Loucy (cell line): ENCODE measurements around the gene KLHL3.

Experiments
- H2AFZ ChIP-seq: fragments of 200-600 bp; sonication (generic); 2 replicates; pipeline ENCODE4 v1.6.0; 2016; ENCODE audit warnings: antibody characterized with exemption, mild to moderate bottlenecking, low read length, moderate library complexity
- H3F3A ChIP-seq: fragments of 200-600 bp; 2 replicates; pipeline ENCODE4 v1.6.0; 2016; ENCODE audit warnings: antibody characterized with exemption, low read depth, mild to moderate bottlenecking
- H3K27me3 ChIP-seq: fragments of 200-600 bp; sonication (generic); 2 replicates; pipeline ENCODE4 v1.6.1; 2014; ENCODE audit warnings: low read length, mild to moderate bottlenecking; ENCODE audit not compliant: insufficient read depth, poor library complexity, severe bottlenecking
- H3K36me3 ChIP-seq: fragments of 200-600 bp; sonication (generic); 2 replicates; pipeline ENCODE4 v1.6.1; 2016; ENCODE audit warnings: low read length; ENCODE audit not compliant: insufficient read depth
- H3K4me1 ChIP-seq: fragments of 200-600 bp; sonication (generic); 2 replicates; pipeline ENCODE4 v1.5.1; 2014; ENCODE audit warnings: low read length, mild to moderate bottlenecking; ENCODE audit not compliant: insufficient read depth, poor library complexity, severe bottlenecking
- H3K4me2 ChIP-seq: fragments of 200-600 bp; sonication (generic); 2 replicates; pipeline ENCODE4 v1.6.0; 2014; ENCODE audit warnings: antibody characterized with exemption, low read length, low read depth, mild to moderate bottlenecking; ENCODE audit not compliant: poor library complexity, severe bottlenecking
- H3K4me3 ChIP-seq: fragments of 200-600 bp; sonication (generic); 2 replicates; pipeline ENCODE4 v1.5.1; 2014; ENCODE audit warnings: low read length, mild to moderate bottlenecking, mixed read lengths; ENCODE audit not compliant: poor library complexity, severe bottlenecking
- H3K79me2 ChIP-seq: fragments of 200-600 bp; sonication (generic); 2 replicates; pipeline ENCODE4 v1.6.1; 2014; ENCODE audit warnings: low read length; ENCODE audit not compliant: insufficient read depth
- H3K9ac ChIP-seq: fragments of 200-600 bp; sonication (generic); 2 replicates; pipeline ENCODE4 v1.6.0; 2014; ENCODE audit warnings: mild to moderate bottlenecking, low read depth, low read length, moderate library complexity; ENCODE audit not compliant: poor library complexity, severe bottlenecking
- H3K9me2 ChIP-seq: fragments of 200-600 bp; sonication (generic); replicated peaks from 2 replicates; pipeline ENCODE4 v1.6.1; 2016; ENCODE audit warnings: low read depth, low read length, mixed read lengths
- H3K9me3 ChIP-seq: fragments of 200-600 bp; sonication (generic); 2 replicates; pipeline ENCODE4 v1.6.1; 2014; ENCODE audit warnings: mild to moderate bottlenecking, antibody characterized with exemption, low read length, low read depth; ENCODE audit not compliant: insufficient read depth
- H4K20me1 ChIP-seq: fragments of 200-600 bp; sonication (generic); 2 replicates; pipeline ENCODE4 v1.6.0; 2014; ENCODE audit warnings: antibody characterized with exemption, low read length, mild to moderate bottlenecking; ENCODE audit not compliant: insufficient read depth, poor library complexity, severe bottlenecking
- EZH2phosphoT487 ChIP-seq: fragments of 200-600 bp; IDR thresholded peaks from 2 replicates; pipeline ENCODE4 v1.6.1; 2018; ENCODE audit warnings: antibody characterized with exemption, mild to moderate bottlenecking, moderate library complexity, borderline replicate concordance
- TF ChIP-seq, protein P1 (sequence below): fragments of 200-600 bp; sonication (generic); conservative IDR thresholded peaks from 2 replicates; pipeline ENCODE4 v1.5.1; 2014; ENCODE audit warnings: mild to moderate bottlenecking, antibody characterized with exemption, low read length

Gene KLHL3

DNA sequence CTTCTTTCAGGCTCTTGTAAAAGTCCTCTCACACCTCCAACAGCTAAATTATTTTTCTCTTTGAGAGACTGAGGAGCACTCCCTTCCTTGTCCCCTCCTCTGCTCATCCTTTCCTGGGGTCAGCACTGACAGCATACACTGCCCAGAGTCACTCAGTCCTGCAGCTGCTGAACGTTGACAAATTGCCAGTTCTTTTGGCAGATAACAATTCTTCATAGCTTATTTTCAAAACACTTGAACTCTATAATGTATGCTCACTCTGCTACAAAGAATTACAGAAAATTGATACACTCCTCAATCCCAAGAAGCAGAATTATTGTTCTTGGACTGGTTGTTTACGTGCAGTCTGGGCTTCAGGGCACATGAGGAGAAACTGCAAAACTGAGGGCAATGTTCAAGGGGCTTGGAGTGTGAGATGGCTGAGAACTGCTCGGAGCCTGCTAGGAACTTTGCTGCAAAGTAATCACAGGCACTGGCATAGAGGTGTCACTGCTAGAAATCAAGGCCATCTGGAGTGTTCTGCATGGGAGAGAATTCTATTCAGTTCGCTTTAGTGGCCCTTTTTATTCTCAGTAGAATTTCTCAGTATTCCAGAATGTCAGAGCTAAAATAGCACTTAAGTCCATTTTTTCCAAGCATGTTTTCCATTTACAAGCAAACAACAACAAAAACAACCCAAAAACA, 140.4 kb downstream of the KLHL3 start:
- Histone ChIP-seq H3K27me3 (no peaks in the 10 kb centered on the region), H3K4me1 (no peaks in the 10 kb centered on the region), H2AFZ (no peak overlapping the region), H3K9ac (no peak overlapping the region), H3K4me3 (no peak overlapping the region), H3F3A (no peaks in the 10 kb centered on the region), H3K36me3 (no peaks in the 10 kb centered on the region), H3K9me3 (no peaks in the 10 kb centered on the region), H3K79me2 (no peaks in the 10 kb centered on the region), H3K4me2 (no peak overlapping the region), H4K20me1 (no peaks in the 10 kb centered on the region), H3K9me2 (no peaks in the 10 kb centered on the region)
- TF ChIP-seq, protein P1, sequence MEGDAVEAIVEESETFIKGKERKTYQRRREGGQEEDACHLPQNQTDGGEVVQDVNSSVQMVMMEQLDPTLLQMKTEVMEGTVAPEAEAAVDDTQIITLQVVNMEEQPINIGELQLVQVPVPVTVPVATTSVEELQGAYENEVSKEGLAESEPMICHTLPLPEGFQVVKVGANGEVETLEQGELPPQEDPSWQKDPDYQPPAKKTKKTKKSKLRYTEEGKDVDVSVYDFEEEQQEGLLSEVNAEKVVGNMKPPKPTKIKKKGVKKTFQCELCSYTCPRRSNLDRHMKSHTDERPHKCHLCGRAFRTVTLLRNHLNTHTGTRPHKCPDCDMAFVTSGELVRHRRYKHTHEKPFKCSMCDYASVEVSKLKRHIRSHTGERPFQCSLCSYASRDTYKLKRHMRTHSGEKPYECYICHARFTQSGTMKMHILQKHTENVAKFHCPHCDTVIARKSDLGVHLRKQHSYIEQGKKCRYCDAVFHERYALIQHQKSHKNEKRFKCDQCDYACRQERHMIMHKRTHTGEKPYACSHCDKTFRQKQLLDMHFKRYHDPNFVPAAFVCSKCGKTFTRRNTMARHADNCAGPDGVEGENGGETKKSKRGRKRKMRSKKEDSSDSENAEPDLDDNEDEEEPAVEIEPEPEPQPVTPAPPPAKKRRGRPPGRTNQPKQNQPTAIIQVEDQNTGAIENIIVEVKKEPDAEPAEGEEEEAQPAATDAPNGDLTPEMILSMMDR, result no peak
- TF ChIP-seq EZH2phosphoT487, result no peak

DNA sequence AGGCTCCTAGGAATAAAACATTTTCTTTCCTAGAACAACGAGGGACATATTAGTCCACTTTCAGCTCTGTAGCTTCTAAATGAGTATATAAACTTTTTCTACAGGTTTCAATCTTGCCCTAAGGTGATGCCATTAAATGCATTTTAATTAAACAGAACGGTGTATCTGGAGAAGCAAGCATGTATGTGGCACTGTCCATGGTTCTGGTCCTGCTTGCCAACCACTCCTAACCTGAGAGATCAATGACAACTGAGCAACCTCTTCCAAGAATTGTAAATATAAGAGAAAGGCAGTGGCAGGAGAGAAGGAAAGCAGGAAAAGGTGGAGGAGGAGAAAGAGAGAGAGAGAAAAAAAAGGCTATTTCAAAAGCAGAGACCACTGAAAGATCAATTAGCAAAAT, 141.2 kb downstream of the KLHL3 start:
- H3K36me3 ChIP-seq, result no peaks in the 10 kb centered on the region
- H3K27me3 ChIP-seq, result no peaks in the 10 kb centered on the region

DNA sequence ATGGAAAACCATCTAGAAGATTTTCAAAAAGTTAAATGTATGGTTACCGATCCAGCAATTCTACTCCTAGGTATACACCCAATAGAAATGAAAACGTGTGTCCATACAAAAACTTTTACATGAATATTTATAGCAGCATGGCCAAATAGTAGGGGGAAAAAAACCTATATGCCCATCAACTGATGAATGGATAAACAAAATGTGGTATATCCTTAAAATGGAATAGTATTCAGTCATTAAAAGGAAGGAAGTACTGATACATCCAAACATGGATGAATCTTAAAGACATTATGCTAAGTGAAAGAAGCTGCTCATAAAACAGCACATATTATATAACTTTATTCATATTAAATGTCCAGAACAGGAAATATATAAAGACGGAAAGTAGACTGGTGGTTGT, 143.6 kb downstream of the KLHL3 start:
- H3K9me3 ChIP-seq, result no peaks in the 10 kb centered on the region
- no peak overlapping the region for H2AFZ ChIP-seq
- no peaks in the 10 kb centered on the region for H4K20me1 ChIP-seq
- no peaks in the 10 kb centered on the region for H3K36me3 ChIP-seq
- H3K9ac ChIP-seq, result no peak overlapping the region
- no peaks in the 10 kb centered on the region for H3F3A ChIP-seq
- TF ChIP-seq EZH2phosphoT487, result no peak
- no peaks in the 10 kb centered on the region for H3K4me1 ChIP-seq
- H3K79me2 ChIP-seq, result no peaks in the 10 kb centered on the region
- H3K9me2 ChIP-seq, result no peaks in the 10 kb centered on the region
- H3K27me3 ChIP-seq, result no peaks in the 10 kb centered on the region
- no peak overlapping the region for H3K4me3 ChIP-seq
- no peak overlapping the region for H3K4me2 ChIP-seq

More for the DNA sequence above, 141.2 kb downstream of the KLHL3 start:
- Histone ChIP-seq H3K4me1 (no peaks in the 10 kb centered on the region), H3K9ac (no peak overlapping the region), H2AFZ (no peak overlapping the region), H3K4me2 (no peak overlapping the region), H3K9me2 (no peaks in the 10 kb centered on the region), H3F3A (no peaks in the 10 kb centered on the region), H3K4me3 (no peak overlapping the region), H3K9me3 (no peaks in the 10 kb centered on the region), H3K79me2 (no peaks in the 10 kb centered on the region), H4K20me1 (no peaks in the 10 kb centered on the region)
- TF ChIP-seq EZH2phosphoT487, result no peak
- TF ChIP-seq, protein P1, result no peak

- H3K9ac ChIP-seq, result no peak overlapping the region
- no peaks in the 10 kb centered on the region for H3K9me3 ChIP-seq
- no peaks in the 10 kb centered on the region for H3F3A ChIP-seq
- H3K79me2 ChIP-seq, result no peaks in the 10 kb centered on the region
- no peaks in the 10 kb centered on the region for H3K27me3 ChIP-seq
- H3K9me2 ChIP-seq, result no peaks in the 10 kb centered on the region
- no peak overlapping the region for H3K4me2 ChIP-seq
- TF ChIP-seq, protein P1, result no peak
- no peak for TF ChIP-seq EZH2phosphoT487
- H3K4me1 ChIP-seq, result no peaks in the 10 kb centered on the region
- no peak overlapping the region for H2AFZ ChIP-seq
- no peaks in the 10 kb centered on the region for H4K20me1 ChIP-seq
- no peaks in the 10 kb centered on the region for H3K36me3 ChIP-seq
- H3K4me3 ChIP-seq, result no peak overlapping the region
These were observed 146.7 kb downstream of the KLHL3 start for GRCh38 chr5:137589185-137589584.
